K562 (cell line): ENCODE results near the gene MLIP. TPM values are rescaled to one million over a fixed set of nuclear protein-coding genes. Genes with fewer than 3 reads are reported as not detected.

Experiments used
- ATAC-seq: fragments of 200-7000 bp; cut with Tn5 transposase; 3 replicates; pipeline ENCODE4 v1.9.1; 2020; ENCODE audit warnings: moderate library complexity
- BruUV-seq: library from RNA; stranded (reverse); fragments of 400-500 nt; replicated peaks from 2 replicates; lab custom pipeline; 2021; lab: Mats Ljungman, UMichigan
- CTCF ChIA-PET: fragments of 300-600 bp; formaldehyde crosslinking; extraction: SDS; loops from one replicate; lab custom pipeline; 2021; ENCODE audit warnings: low intra/inter-chr PET ratio; lab: Yijun Ruan, JAX
- POLR2A ChIA-PET: fragments of 300-600, 350-650 bp; sonication (Branson Sonifier 250); formaldehyde crosslinking; extraction: SDS; loops from one replicate; lab custom pipeline; 2021; ENCODE audit warnings: antibody characterized with exemption, inconsistent platforms; lab: Yijun Ruan, JAX
- DNase-seq, 4 experiments: peaks; one replicate each; pipeline versions ENCODE4 v3.0.0 to v3.0.0-alpha.2; 2011 to 2018; ENCODE audit warnings: low spot score in 3 of 4, mixed read lengths in 3 of 4; ENCODE audit errors: extremely low read depth in 1 of 4
- FAIRE-seq: peaks from 2 replicates; lab custom pipeline; 2011; peaks lifted over from hg19 to GRCh38; lab: Jason Lieb, UNC
- H2AFZ ChIP-seq: 2 replicates; pipeline ENCODE4 v1.6.0; 2011; ENCODE audit warnings: low read depth, low read length, control low read depth, inconsistent platforms
- H3K27ac ChIP-seq: fragments of 200-600 bp; 3 replicates; pipeline ENCODE4 v1.8.0; 2011; ENCODE audit warnings: low read depth, mild to moderate bottlenecking, control low read depth, inconsistent platforms, low read length, moderate library complexity, mixed read lengths; ENCODE audit errors: extremely low read depth
- H3K27me3 ChIP-seq, 2 experiments: fragments of 300-600 bp in 1 of 2; 2 replicates in 1 of 2; 3 replicates in 1 of 2; pipeline versions ENCODE4 v1.6.0 to v1.8.0; 2011; ENCODE audit warnings: inconsistent platforms in 2 of 2, low read length in 2 of 2, mild to moderate bottlenecking in 1 of 2, mixed read lengths in 1 of 2, moderate library complexity in 1 of 2; ENCODE audit not compliant: control insufficient read depth in 2 of 2, insufficient read depth in 2 of 2
- H3K36me3 ChIP-seq: fragments of 300-600 bp; 3 replicates; pipeline ENCODE4 v1.8.0; 2011; ENCODE audit warnings: mild to moderate bottlenecking, low read length, inconsistent platforms; ENCODE audit not compliant: control insufficient read depth, insufficient read depth
- H3K4me1 ChIP-seq, 2 experiments: fragments of 200-600 bp in 1 of 2; replicated peaks in 1 of 2; 2 replicates in 1 of 2; 3 replicates in 1 of 2; pipeline versions ENCODE4 v1.5.1 to v1.8.0; 2011; ENCODE audit warnings: inconsistent platforms in 2 of 2, low read length in 2 of 2, mild to moderate bottlenecking in 1 of 2, mixed read lengths in 1 of 2, moderate library complexity in 1 of 2; ENCODE audit not compliant: control insufficient read depth in 2 of 2, insufficient read depth in 2 of 2
- H3K4me2 ChIP-seq: 2 replicates; pipeline ENCODE4 v1.6.1; 2011; ENCODE audit warnings: low read length, control low read depth, inconsistent platforms, mixed read lengths; ENCODE audit not compliant: insufficient read depth
- H3K4me3 ChIP-seq: fragments of 200-600 bp; sonication (generic), shearing (Covaris generic); 2 replicates; pipeline ENCODE4 v1.5.1; 2016; ENCODE audit warnings: control low read depth, inconsistent platforms
- H3K79me2 ChIP-seq: fragments of 200-600 bp; 3 replicates; pipeline ENCODE4 v1.8.0; 2011; ENCODE audit warnings: low read length, inconsistent platforms; ENCODE audit not compliant: control insufficient read depth, insufficient read depth
- H3K9ac ChIP-seq, 2 experiments: 2 replicates each; pipeline versions ENCODE4 v1.6.0 to v1.6.1; 2011; ENCODE audit warnings: low read depth in 2 of 2, low read length in 2 of 2, control low read depth in 1 of 2, inconsistent platforms in 1 of 2, mild to moderate bottlenecking in 1 of 2, mixed read lengths in 1 of 2; ENCODE audit not compliant: insufficient read depth in 1 of 2
- H3K9me1 ChIP-seq: one replicate; pipeline ENCODE4 v1.6.0; 2011; ENCODE audit warnings: inconsistent platforms, mild to moderate bottlenecking, low read length, moderate library complexity; ENCODE audit not compliant: control insufficient read depth, insufficient read depth
- H3K9me3 ChIP-seq: replicated peaks from 2 replicates; pipeline ENCODE4 v1.5.1; 2011; ENCODE audit warnings: low read depth, low read length, inconsistent platforms; ENCODE audit not compliant: control insufficient read depth, insufficient read depth
- H4K20me1 ChIP-seq: replicated peaks from 2 replicates; pipeline ENCODE4 v1.6.1; 2011; ENCODE audit warnings: low read length, inconsistent platforms, mixed read lengths; ENCODE audit not compliant: control insufficient read depth, insufficient read depth
- BRD9 ChIP-seq: fragments of 450-650 bp; IDR thresholded peaks from 2 replicates; pipeline ENCODE4 v1.6.1; 2018; ENCODE audit warnings: low read depth; ENCODE audit not compliant: partially characterized antibody
- HIVEP1 ChIP-seq: fragments of 250-450 bp; sonication (Bioruptor Pico); IDR thresholded peaks from 2 replicates; pipeline ENCODE4 v1.4.0; 2020; ENCODE audit warnings: mild to moderate bottlenecking
- NFE2 ChIP-seq: IDR thresholded peaks from 2 replicates; pipeline ENCODE4 v1.6.1; 2014; ENCODE audit warnings: antibody characterized with exemption, low read depth
- PRPF4 ChIP-seq: fragments of 200-400 bp; formaldehyde crosslinking; IDR thresholded peaks from one replicate; pipeline ENCODE4 v1.6.1; 2017; ENCODE audit warnings: low read length, low read depth, mild to moderate bottlenecking; ENCODE audit not compliant: insufficient read depth, poor library complexity, severe bottlenecking
- SNAPC5 ChIP-seq: fragments of 250-450 bp; sonication (Bioruptor Pico); IDR thresholded peaks from 2 replicates; pipeline ENCODE4 v1.8.0; 2021; ENCODE audit warnings: moderate library complexity, mild to moderate bottlenecking, inconsistent platforms
- SP1 ChIP-seq: sonication (generic); formaldehyde crosslinking; IDR thresholded peaks from 2 replicates; pipeline ENCODE4 v1.8.1; 2022; ENCODE audit warnings: mild to moderate bottlenecking, missing genetic modification reagents
- TAF15 ChIP-seq: fragments of 200-400 bp; formaldehyde crosslinking; IDR thresholded peaks from 2 replicates; pipeline ENCODE4 v1.6.1; 2017; ENCODE audit warnings: mild to moderate bottlenecking, low read depth, low read length, moderate library complexity
- TCFL5 ChIP-seq: fragments of 250-450 bp; sonication (Bioruptor Pico); conservative IDR thresholded peaks from 2 replicates; pipeline ENCODE4 v1.6.1; 2021; ENCODE audit warnings: mild to moderate bottlenecking, moderate library complexity, matching md5 sums
- ZNF282 ChIP-seq: sonication (generic); formaldehyde crosslinking; IDR thresholded peaks from 2 replicates; pipeline ENCODE4 v1.8.1; 2023; ENCODE audit warnings: missing genetic modification reagents
- ZNF830 ChIP-seq: fragments of 250-450 bp; sonication (Bioruptor Pico); IDR thresholded peaks from 2 replicates; pipeline ENCODE4 v1.5.0; 2021; ENCODE audit warnings: mild to moderate bottlenecking
- WGBS: fragments of 100-300 bp; shearing (Covaris generic); methylation state at CpG from one replicate; pipeline ENCODE4 v1.1.6; 2016; ENCODE audit warnings: low coverage, mixed read lengths; ENCODE audit not compliant: insufficient coverage; ENCODE audit errors: missing lambda C conversion rate; 5-methylcytosine and 5-hydroxymethylcytosine counted together
- in situ Hi-C: fragments of 300-500 bp; cut with MboI; formaldehyde crosslinking; loops from 4 replicates; pipeline ENCODE4 v1.15.0; 2018; ENCODE audit warnings: inconsistent platforms, mixed read lengths
- intact Hi-C: fragments of 100-400 bp; cut with micrococcal nuclease; formaldehyde crosslinking; loops from 2 replicates; pipeline ENCODE4 v1.14.2; 2022
- polyA plus RNA-seq, 8 experiments: library from polyadenylated mRNA; depleted of rRNA in 4 of 8; stranded (reverse) in 5 of 8; unstranded in 3 of 8; fragments of >200 nt; fragmentation: Nextera tagmentation in 2 of 8; fragmentation: Illumina TruSeq in 1 of 8; extraction: Ambion mirVana in 2 of 8; extraction: Trizol in 1 of 8; gene quantifications; 2 replicates each; pipeline versions ENCODE4 v1.2.1 to v1.2.3, GENCODE V29; 2011 to 2014; ENCODE audit warnings: inconsistent platforms in 1 of 8, missing spikeins in 1 of 8
- total RNA-seq, 7 experiments: library from RNA; depleted of rRNA in 6 of 7; stranded (reverse); fragments of >200 nt in 6 of 7; fragmentation: Illumina TruSeq in 2 of 7; extraction: Trizol in 2 of 7; gene quantifications; 2 replicates each; pipeline versions ENCODE4 v1.2.1 to v1.2.3, GENCODE V29; 2011 to 2021; ENCODE audit warnings: low replicate concordance in 1 of 7
- TF ChIP-seq, protein P1 (sequence below): fragments of 450-650 bp; formaldehyde crosslinking; IDR thresholded peaks from 2 replicates; pipeline ENCODE4 v1.4.0; 2020; ENCODE audit warnings: mild to moderate bottlenecking, moderate library complexity
- TF ChIP-seq, protein P2 (sequence below): fragments of 450-650 bp; conservative IDR thresholded peaks from 2 replicates; pipeline ENCODE4 v1.6.1; 2016; ENCODE audit warnings: missing genetic modification characterization, low read depth, mild to moderate bottlenecking, control low read depth, missing compliant biosample characterization

MLIP gene
- total and polyA plus RNA-seq, 9 of the 15 experiments (the other 6 are each of a cell fraction or from before 2014, with no cell fraction given): not detected

DNA sequence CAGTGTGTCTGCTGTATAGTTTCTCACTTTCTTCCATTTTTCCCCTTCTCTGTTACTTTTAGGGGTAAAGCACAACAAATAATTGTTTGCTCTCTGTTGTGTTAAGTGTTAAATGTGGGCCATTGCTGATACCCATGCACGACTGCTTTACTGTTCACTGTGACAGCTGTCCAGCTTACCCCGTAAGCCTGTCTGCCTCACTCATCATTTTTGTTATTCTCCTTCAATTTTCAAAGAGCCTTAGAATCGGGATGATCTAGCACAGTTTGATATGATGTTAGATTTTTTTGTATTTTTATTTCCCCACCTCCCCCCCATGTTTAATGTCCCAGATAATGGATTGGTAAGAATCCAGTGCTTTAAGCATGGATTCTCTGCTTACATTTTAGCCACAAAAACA is 41.2 kb upstream of the MLIP start:
- no TSS peak for BruUV-seq
- in situ Hi-C loops (no loop called here), intact Hi-C loops (no loop called here)
- 0% methylated on average over 3 of the region's 3 CpGs for WGBS
- Histone ChIP-seq H3K4me3 (no peak overlapping the region), H3K79me2 (no peaks in the 10 kb centered on the region), H2AFZ (no peak overlapping the region), H3K27me3 (no peaks in the 10 kb centered on the region), H3K36me3 (no peaks in the 10 kb centered on the region), H3K27ac (no peak overlapping the region), H3K4me1 (no peaks in the 10 kb centered on the region), H3K9me1 (no peaks in the 10 kb centered on the region), H3K4me2 (no peak overlapping the region), H4K20me1 (no peaks in the 10 kb centered on the region), H3K9ac (no peak overlapping the region), H3K9me3 (no peaks in the 10 kb centered on the region; the same call in 1 of the 2 replicates)
- POLR2A ChIA-PET: no interaction called here
- DNase-seq (no peak), FAIRE-seq (no peak), ATAC-seq (no peak)
- TF ChIP-seq, protein P1, sequence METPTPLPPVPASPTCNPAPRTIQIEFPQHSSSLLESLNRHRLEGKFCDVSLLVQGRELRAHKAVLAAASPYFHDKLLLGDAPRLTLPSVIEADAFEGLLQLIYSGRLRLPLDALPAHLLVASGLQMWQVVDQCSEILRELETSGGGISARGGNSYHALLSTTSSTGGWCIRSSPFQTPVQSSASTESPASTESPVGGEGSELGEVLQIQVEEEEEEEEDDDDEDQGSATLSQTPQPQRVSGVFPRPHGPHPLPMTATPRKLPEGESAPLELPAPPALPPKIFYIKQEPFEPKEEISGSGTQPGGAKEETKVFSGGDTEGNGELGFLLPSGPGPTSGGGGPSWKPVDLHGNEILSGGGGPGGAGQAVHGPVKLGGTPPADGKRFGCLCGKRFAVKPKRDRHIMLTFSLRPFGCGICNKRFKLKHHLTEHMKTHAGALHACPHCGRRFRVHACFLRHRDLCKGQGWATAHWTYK: no peak
- CTCF ChIA-PET: no interaction called here

DNA sequence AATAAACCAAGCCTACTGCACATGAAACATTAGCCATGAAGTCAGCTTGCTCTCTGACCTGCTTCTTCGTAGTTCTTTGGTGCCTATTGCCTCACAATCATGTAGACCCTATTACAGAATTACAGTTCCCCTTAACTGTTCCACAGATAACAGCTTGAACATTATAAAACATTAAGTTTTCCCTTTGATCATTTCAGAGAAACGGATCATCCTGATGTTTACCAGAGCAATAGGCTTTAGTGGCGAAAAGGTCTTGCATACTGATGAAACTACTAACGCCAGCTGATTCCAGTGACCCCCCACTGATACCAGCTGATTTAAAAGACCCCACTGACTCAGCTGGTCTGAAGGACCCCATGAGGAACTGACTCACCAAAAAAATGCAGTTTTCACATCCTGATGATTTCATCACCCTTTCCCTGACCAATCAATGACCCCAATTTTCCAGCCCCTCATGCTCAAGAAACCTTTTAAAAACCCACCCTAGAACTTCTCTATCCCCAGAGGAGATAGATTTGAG is 39.4 kb upstream of the MLIP start:
- no peak for DNase-seq
- TF ChIP-seq ZNF830 (CRISPR knock-in tag) (no peak), SNAPC5 (CRISPR knock-in tag) (no peak), HIVEP1 (CRISPR knock-in tag) (no peak), PRPF4 (no peak), SP1 (CRISPR knock-in tag) (no peak), ZNF282 (CRISPR knock-in tag) (no peak), TAF15 (no peak), NFE2 (no peak), TCFL5 (CRISPR knock-in tag) (no peak), BRD9 (no peak)
- TF ChIP-seq, protein P2, sequence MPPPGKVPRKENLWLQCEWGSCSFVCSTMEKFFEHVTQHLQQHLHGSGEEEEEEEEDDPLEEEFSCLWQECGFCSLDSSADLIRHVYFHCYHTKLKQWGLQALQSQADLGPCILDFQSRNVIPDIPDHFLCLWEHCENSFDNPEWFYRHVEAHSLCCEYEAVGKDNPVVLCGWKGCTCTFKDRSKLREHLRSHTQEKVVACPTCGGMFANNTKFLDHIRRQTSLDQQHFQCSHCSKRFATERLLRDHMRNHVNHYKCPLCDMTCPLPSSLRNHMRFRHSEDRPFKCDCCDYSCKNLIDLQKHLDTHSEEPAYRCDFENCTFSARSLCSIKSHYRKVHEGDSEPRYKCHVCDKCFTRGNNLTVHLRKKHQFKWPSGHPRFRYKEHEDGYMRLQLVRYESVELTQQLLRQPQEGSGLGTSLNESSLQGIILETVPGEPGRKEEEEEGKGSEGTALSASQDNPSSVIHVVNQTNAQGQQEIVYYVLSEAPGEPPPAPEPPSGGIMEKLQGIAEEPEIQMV (tag): no peak

More for the DNA sequence above, 39.4 kb upstream of the MLIP start:
- Histone ChIP-seq H3K9me1 (no peaks in the 10 kb centered on the region), H3K4me1 (no peaks in the 10 kb centered on the region), H3K27me3 (no peaks in the 10 kb centered on the region), H3K4me3 (no peak overlapping the region), H2AFZ (no peak overlapping the region), H3K9ac (no peak overlapping the region), H3K79me2 (no peaks in the 10 kb centered on the region), H3K27ac (no peak overlapping the region), H3K36me3 (no peaks in the 10 kb centered on the region), H4K20me1 (no peaks in the 10 kb centered on the region), H3K4me2 (no peak overlapping the region), H3K9me3 (no peaks in the 10 kb centered on the region; the same call in 1 of the 2 replicates)
- ATAC-seq: no peak
- ChIA-PET POLR2A (no interaction called here), CTCF (no interaction called here)
- in situ Hi-C loops: no loop called here
- intact Hi-C loops: no loop called here
- no TSS peak for BruUV-seq
- 0% methylated on average over 4 of the region's 4 CpGs for WGBS
- no peak for FAIRE-seq
